ENCODE data around the gene LARGE1.

The LARGE1 gene

GRCh38 chr22:33891992-33892391, 28.3 kb downstream of the LARGE1 start:
- Histone ChIP-seq H3K4me1 (ENCODE audit: insufficient read depth, low read length) (no peaks in the 10 kb centered on the region), H3K4me3 (ENCODE audit: low read depth in 1 of 2, low read length in 2 of 2) (no peak overlapping the region), H3K36me3 (ENCODE audit: insufficient read depth, low read length) (no peaks in the 10 kb centered on the region), H3K79me2 (ENCODE audit: insufficient read depth, low read length) (no peaks in the 10 kb centered on the region), H3K9ac (ENCODE audit: low read depth, low read length) (no peak overlapping the region), H4K20me1 (ENCODE audit: insufficient read depth, low read length) (no peaks in the 10 kb centered on the region), H3K4me2 (ENCODE audit: insufficient read depth, low read length) (no peak overlapping the region), H3K27ac (ENCODE audit: low read length) (no peak overlapping the region), H2AFZ (ENCODE audit: low read depth, low read length) (no peak overlapping the region), H3K27me3 (ENCODE audit: insufficient read depth, low read length, poor library complexity) (no peaks in the 10 kb centered on the region), H3K9me3 (ENCODE audit: insufficient read depth, low read length, severe bottlenecking) (no peaks in the 10 kb centered on the region)
- ATAC-seq (ENCODE audit: insufficient read depth, low read depth): no peak
- TF ChIP-seq, protein P1, sequence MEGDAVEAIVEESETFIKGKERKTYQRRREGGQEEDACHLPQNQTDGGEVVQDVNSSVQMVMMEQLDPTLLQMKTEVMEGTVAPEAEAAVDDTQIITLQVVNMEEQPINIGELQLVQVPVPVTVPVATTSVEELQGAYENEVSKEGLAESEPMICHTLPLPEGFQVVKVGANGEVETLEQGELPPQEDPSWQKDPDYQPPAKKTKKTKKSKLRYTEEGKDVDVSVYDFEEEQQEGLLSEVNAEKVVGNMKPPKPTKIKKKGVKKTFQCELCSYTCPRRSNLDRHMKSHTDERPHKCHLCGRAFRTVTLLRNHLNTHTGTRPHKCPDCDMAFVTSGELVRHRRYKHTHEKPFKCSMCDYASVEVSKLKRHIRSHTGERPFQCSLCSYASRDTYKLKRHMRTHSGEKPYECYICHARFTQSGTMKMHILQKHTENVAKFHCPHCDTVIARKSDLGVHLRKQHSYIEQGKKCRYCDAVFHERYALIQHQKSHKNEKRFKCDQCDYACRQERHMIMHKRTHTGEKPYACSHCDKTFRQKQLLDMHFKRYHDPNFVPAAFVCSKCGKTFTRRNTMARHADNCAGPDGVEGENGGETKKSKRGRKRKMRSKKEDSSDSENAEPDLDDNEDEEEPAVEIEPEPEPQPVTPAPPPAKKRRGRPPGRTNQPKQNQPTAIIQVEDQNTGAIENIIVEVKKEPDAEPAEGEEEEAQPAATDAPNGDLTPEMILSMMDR (IDR thresholded peaks at IDR 0.05; ENCODE audit: borderline replicate concordance, extremely low read depth, low read length, poor library complexity, severe bottlenecking): no peak
- TF ChIP-seq EZH2 (IDR thresholded peaks at IDR 0.05; ENCODE audit: borderline replicate concordance, low read depth, low read length, severe bottlenecking): no peak
- no peak for DNase-seq

DNA sequence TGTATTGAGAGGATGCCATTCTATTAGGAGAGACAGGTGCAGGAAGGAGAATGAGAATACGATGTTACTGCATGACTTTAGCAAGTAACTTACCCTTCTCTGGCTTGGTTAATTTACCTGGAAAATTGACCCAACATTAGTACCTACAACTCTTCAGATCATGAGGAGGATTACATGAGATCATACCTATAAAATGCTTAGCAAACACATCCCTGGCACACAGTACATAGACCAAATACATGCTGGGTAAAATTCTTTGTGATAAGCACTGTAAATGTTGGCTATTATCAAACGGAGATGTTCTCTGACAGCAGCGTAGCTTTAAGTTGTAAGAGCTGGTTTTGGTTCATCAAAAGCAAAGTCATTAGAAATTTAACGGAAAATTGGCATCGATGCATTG, 28.8 kb downstream of the LARGE1 start:
- no peaks in the 10 kb centered on the region for H3K79me2 ChIP-seq (ENCODE audit: insufficient read depth, low read length)
- no peaks in the 10 kb centered on the region for H3K4me1 ChIP-seq (ENCODE audit: insufficient read depth, low read length)
- H3K9me3 ChIP-seq (ENCODE audit: insufficient read depth, low read length, severe bottlenecking): no peaks in the 10 kb centered on the region
- H3K9ac ChIP-seq (ENCODE audit: low read depth, low read length): no peak overlapping the region
- H3K4me3 ChIP-seq (ENCODE audit: low read depth in 1 of 2, low read length in 2 of 2): no peak overlapping the region
- H3K4me2 ChIP-seq (ENCODE audit: insufficient read depth, low read length): no peak overlapping the region
- ATAC-seq (ENCODE audit: insufficient read depth, low read depth) (no peak), DNase-seq (no peak)
- H4K20me1 ChIP-seq (ENCODE audit: insufficient read depth, low read length): no peaks in the 10 kb centered on the region
- no peaks in the 10 kb centered on the region for H3K36me3 ChIP-seq (ENCODE audit: insufficient read depth, low read length)
- no peak for TF ChIP-seq EZH2 (IDR thresholded peaks at IDR 0.05; ENCODE audit: borderline replicate concordance, low read depth, low read length, severe bottlenecking)
- TF ChIP-seq, protein P1 (IDR thresholded peaks at IDR 0.05; ENCODE audit: borderline replicate concordance, extremely low read depth, low read length, poor library complexity, severe bottlenecking): no peak
- H2AFZ ChIP-seq (ENCODE audit: low read depth, low read length): no peak overlapping the region
- no peak overlapping the region for H3K27ac ChIP-seq (ENCODE audit: low read length)
- no peaks in the 10 kb centered on the region for H3K27me3 ChIP-seq (ENCODE audit: insufficient read depth, low read length, poor library complexity)

DNA sequence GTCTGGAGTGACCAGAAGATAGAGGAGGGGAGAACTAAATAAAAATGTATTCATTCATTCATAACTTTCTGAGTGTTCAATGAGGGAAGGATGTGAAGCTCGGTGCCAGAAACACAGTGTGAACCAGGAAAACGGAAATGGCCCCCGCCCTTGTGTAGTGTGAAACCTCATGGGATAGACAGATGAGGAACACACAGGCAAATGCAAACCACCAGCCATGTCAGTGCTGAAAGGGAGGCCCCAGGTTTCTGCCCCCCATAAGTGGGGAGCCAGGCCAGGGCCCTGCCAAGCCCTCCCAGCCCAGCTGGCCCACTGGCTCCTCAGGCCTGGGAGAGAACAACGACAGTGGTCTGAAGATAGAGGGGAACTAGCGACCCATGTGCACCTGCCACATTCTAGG, 30.5 kb downstream of the LARGE1 start:
- H3K79me2 ChIP-seq (ENCODE audit: insufficient read depth, low read length): no peaks in the 10 kb centered on the region
- H3K27ac ChIP-seq (ENCODE audit: low read length): no peak overlapping the region
- ATAC-seq (ENCODE audit: insufficient read depth, low read depth) (no peak), DNase-seq (no peak)
- H4K20me1 ChIP-seq (ENCODE audit: insufficient read depth, low read length): no peaks in the 10 kb centered on the region
- no peaks in the 10 kb centered on the region for H3K4me1 ChIP-seq (ENCODE audit: insufficient read depth, low read length)
- H3K4me3 ChIP-seq (ENCODE audit: low read depth in 1 of 2, low read length in 2 of 2): no peak overlapping the region
- no peaks in the 10 kb centered on the region for H3K36me3 ChIP-seq (ENCODE audit: insufficient read depth, low read length)
- no peak for TF ChIP-seq EZH2 (IDR thresholded peaks at IDR 0.05; ENCODE audit: borderline replicate concordance, low read depth, low read length, severe bottlenecking)
- TF ChIP-seq, protein P1 (IDR thresholded peaks at IDR 0.05; ENCODE audit: borderline replicate concordance, extremely low read depth, low read length, poor library complexity, severe bottlenecking): no peak
- no peaks in the 10 kb centered on the region for H3K27me3 ChIP-seq (ENCODE audit: insufficient read depth, low read length, poor library complexity)
- H2AFZ ChIP-seq (ENCODE audit: low read depth, low read length): no peak overlapping the region
- H3K9me3 ChIP-seq (ENCODE audit: insufficient read depth, low read length, severe bottlenecking): no peaks in the 10 kb centered on the region
- H3K9ac ChIP-seq (ENCODE audit: low read depth, low read length): no peak overlapping the region
- no peak overlapping the region for H3K4me2 ChIP-seq (ENCODE audit: insufficient read depth, low read length)

DNA sequence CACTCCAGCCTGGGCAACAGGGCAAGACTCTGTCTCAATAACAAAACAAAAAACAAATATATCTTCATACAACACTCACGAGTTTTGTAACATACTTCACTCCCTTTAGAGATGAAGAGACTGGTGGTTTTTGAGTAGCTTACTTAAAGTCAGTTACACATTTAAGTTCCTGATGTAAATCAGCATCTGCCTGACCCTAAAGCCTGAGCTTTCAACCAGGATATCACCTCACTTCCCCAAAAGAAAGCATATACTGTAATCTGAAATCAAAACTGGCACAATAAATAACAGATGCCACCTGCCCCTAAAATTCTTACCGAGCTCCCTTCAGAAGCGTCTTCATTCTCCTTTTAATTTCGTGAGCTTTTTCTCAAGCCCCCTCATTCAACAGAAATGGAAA, 31.5 kb downstream of the LARGE1 start:
- Histone ChIP-seq H3K9me3 (ENCODE audit: insufficient read depth, low read length, severe bottlenecking) (no peaks in the 10 kb centered on the region), H3K4me1 (ENCODE audit: insufficient read depth, low read length) (no peaks in the 10 kb centered on the region), H3K36me3 (ENCODE audit: insufficient read depth, low read length) (no peaks in the 10 kb centered on the region), H3K27ac (ENCODE audit: low read length) (no peak overlapping the region), H4K20me1 (ENCODE audit: insufficient read depth, low read length) (no peaks in the 10 kb centered on the region), H2AFZ (ENCODE audit: low read depth, low read length) (no peak overlapping the region), H3K79me2 (ENCODE audit: insufficient read depth, low read length) (no peaks in the 10 kb centered on the region), H3K4me3 (ENCODE audit: low read depth in 1 of 2, low read length in 2 of 2) (no peak overlapping the region), H3K9ac (ENCODE audit: low read depth, low read length) (no peak overlapping the region), H3K27me3 (ENCODE audit: insufficient read depth, low read length, poor library complexity) (no peaks in the 10 kb centered on the region), H3K4me2 (ENCODE audit: insufficient read depth, low read length) (no peak overlapping the region)
- no peak for ATAC-seq (ENCODE audit: insufficient read depth, low read depth)
- no peak for DNase-seq
- no peak for TF ChIP-seq EZH2 (IDR thresholded peaks at IDR 0.05; ENCODE audit: borderline replicate concordance, low read depth, low read length, severe bottlenecking)
- TF ChIP-seq, protein P1 (IDR thresholded peaks at IDR 0.05; ENCODE audit: borderline replicate concordance, extremely low read depth, low read length, poor library complexity, severe bottlenecking): no peak

Data from DND-41 (cell line).